B cell (primary cell): Measurements from ENCODE around the gene SEC24D. TPM values are rescaled to one million over a fixed set of nuclear protein-coding genes. Genes with fewer than 3 reads are reported as not detected.
A peak's percentile ranks its signal among the peaks of the same experiment; 100 is the strongest.

Source experiments
- ATAC-seq: fragments of 200-7000 bp; cut with Tn5 transposase; one replicate; pipeline ENCODE4 v1.10.0; 2021; ENCODE audit warnings: low read depth, mild to moderate bottlenecking, moderate number of reproducible peaks, moderate library complexity
- CTCF ChIA-PET: fragments of 350-600 bp; sonication (Branson Sonifier 250); formaldehyde crosslinking; loops from one replicate; lab custom pipeline; 2021; ENCODE audit warnings: antibody characterized with exemption, inconsistent platforms; lab: Charles Lee
- POLR2A ChIA-PET: fragments of 350-600 bp; sonication (Branson Sonifier 250); formaldehyde crosslinking; loops from one replicate; lab custom pipeline; 2021; ENCODE audit warnings: antibody characterized with exemption; lab: Charles Lee
- DNase-seq: peaks from one replicate; pipeline ENCODE4 v3.0.0; 2013
- H2AFZ ChIP-seq: 2 replicates; pipeline ENCODE4 v1.6.1; 2012; ENCODE audit warnings: mild to moderate bottlenecking, low read depth, low read length; ENCODE audit not compliant: insufficient read depth, poor library complexity, severe bottlenecking
- H3K27ac ChIP-seq, 2 donors: 1 replicate in 1 of 2; 2 replicates in 1 of 2; pipeline ENCODE4 v1.5.1; 2012 to 2013; ENCODE audit warnings: low read length in 2 of 2, mild to moderate bottlenecking in 2 of 2, moderate library complexity in 1 of 2
- H3K27me3 ChIP-seq, 4 experiments: fragments of 200-600 bp in 1 of 4; sonication (generic) in 1 of 4; replicated peaks in 1 of 4; 1 replicate in 2 of 4; 2 replicates in 2 of 4; pipeline versions ENCODE4 v1.6.1 to v1.7.0; 2013 to 2016; ENCODE audit warnings: low read length in 3 of 4, mild to moderate bottlenecking in 2 of 4, mixed read lengths in 1 of 4, moderate library complexity in 1 of 4; ENCODE audit not compliant: insufficient read depth in 4 of 4, control insufficient read depth in 3 of 4; ENCODE audit errors: control extremely low read depth in 1 of 4
- H3K36me3 ChIP-seq, 2 experiments: replicated peaks in 1 of 2; 1 replicate in 1 of 2; 2 replicates in 1 of 2; pipeline versions ENCODE4 v1.6.1 to v1.7.1; 2013; ENCODE audit warnings: low read length in 1 of 2; ENCODE audit not compliant: insufficient read depth in 2 of 2, control insufficient read depth in 1 of 2; ENCODE audit errors: control extremely low read depth in 1 of 2, extremely low read depth in 1 of 2
- H3K4me1 ChIP-seq, 2 donors: fragments of 200-600 bp in 1 of 2; sonication (generic) in 1 of 2; 1 replicate in 1 of 2; 2 replicates in 1 of 2; pipeline versions ENCODE4 v1.5.1 to v1.6.1; 2013 to 2017; ENCODE audit warnings: low read length in 2 of 2; ENCODE audit not compliant: control insufficient read depth in 2 of 2, insufficient read depth in 2 of 2
- H3K4me2 ChIP-seq: replicated peaks from 2 replicates; pipeline ENCODE3; 2012; ENCODE audit warnings: mild to moderate bottlenecking, low read depth, low read length; ENCODE audit not compliant: poor library complexity, severe bottlenecking
- H3K4me3 ChIP-seq, 5 experiments: fragments of 200-600 bp in 1 of 5; sonication (generic) in 1 of 5; 1 replicate in 3 of 5; 2 replicates in 2 of 5; pipeline versions ENCODE4 v1.5.1 to v1.7.0; 2011 to 2016; ENCODE audit warnings: low read length in 4 of 5, mild to moderate bottlenecking in 4 of 5, low read depth in 2 of 5, control low read depth in 1 of 5, moderate library complexity in 1 of 5; ENCODE audit not compliant: insufficient read depth in 1 of 5; ENCODE audit errors: control extremely low read depth in 1 of 5, extremely low read depth in 1 of 5
- H3K79me2 ChIP-seq: fragments of 200-600 bp; sonication (generic); one replicate; pipeline ENCODE4 v1.6.0; 2016; ENCODE audit warnings: low read length; ENCODE audit not compliant: control insufficient read depth, insufficient read depth
- H3K9ac ChIP-seq: fragments of 200-600 bp; sonication (generic); 2 replicates; pipeline ENCODE4 v1.6.1; 2017; ENCODE audit warnings: mild to moderate bottlenecking, low read length, moderate library complexity
- H3K9me3 ChIP-seq, 3 donors: one replicate each; pipeline versions ENCODE4 v1.6.1 to v1.7.1; 2013; ENCODE audit warnings: low read length in 2 of 3; ENCODE audit not compliant: control insufficient read depth in 2 of 3, insufficient read depth in 1 of 3; ENCODE audit errors: control extremely low read depth in 1 of 3
- H4K20me1 ChIP-seq: 2 replicates; pipeline ENCODE4 v1.6.0; 2012; ENCODE audit warnings: mild to moderate bottlenecking, low read length; ENCODE audit not compliant: insufficient read depth, control insufficient read depth, poor library complexity, severe bottlenecking
- H3K27ac Mint-ChIP-seq: one replicate; pipeline ENCODE4 v1.8.0; 2021; ENCODE audit warnings: mixed read lengths
- H3K27me3 Mint-ChIP-seq: one replicate; pipeline ENCODE4 v1.8.0; 2021; ENCODE audit warnings: mixed read lengths
- H3K4me1 Mint-ChIP-seq: one replicate; pipeline ENCODE4 v1.8.0; 2021; ENCODE audit warnings: mixed read lengths
- H3K4me3 Mint-ChIP-seq: one replicate; pipeline ENCODE4 v1.8.0; 2021; ENCODE audit warnings: mixed read lengths
- H3K9me3 Mint-ChIP-seq: one replicate; pipeline ENCODE4 v1.8.0; 2022; ENCODE audit warnings: mixed read lengths; ENCODE audit not compliant: insufficient read depth
- EZH2 ChIP-seq: IDR thresholded peaks from 2 replicates; pipeline ENCODE4 v1.6.1; 2012; ENCODE audit warnings: borderline replicate concordance, low read depth, mild to moderate bottlenecking, moderate library complexity, low read length; ENCODE audit not compliant: insufficient read depth, poor library complexity, severe bottlenecking
- WGBS: methylation state at CpG from one replicate; pipeline ENCODE4 v1.1.5; 2013; ENCODE audit warnings: missing lambda C conversion rate; ENCODE audit not compliant: insufficient coverage; 5-methylcytosine and 5-hydroxymethylcytosine counted together
- intact Hi-C: fragments of 100-400 bp; cut with micrococcal nuclease; formaldehyde crosslinking; loops from one replicate; pipeline ENCODE4 v1.10.0; 2022
- polyA minus RNA-seq: library from RNA; depleted of rRNA, polyadenylated mRNA; stranded (reverse); fragments of >200 nt; gene quantifications from 2 replicates; pipeline ENCODE4 v1.2.3, GENCODE V29; 2012
- polyA plus RNA-seq: library from polyadenylated mRNA; depleted of rRNA; stranded (reverse); fragments of >200 nt; gene quantifications from 2 replicates; pipeline ENCODE4 v1.2.3, GENCODE V29; 2012
- total RNA-seq, 2 donors: library from RNA; stranded (reverse); fragments of 120-200 nt in 1 of 2; gene quantifications; 1 replicate in 1 of 2; 2 replicates in 1 of 2; pipeline versions ENCODE4 v1.2.3 to v1.2.4, GENCODE V29; 2013 to 2022
- TF ChIP-seq, protein P1 (sequence below): fragments of 200-600 bp; IDR thresholded peaks from one replicate; pipeline ENCODE4 v1.8.0; 2022; ENCODE audit warnings: antibody characterized with exemption, mild to moderate bottlenecking

Gene SEC24D, protein sequence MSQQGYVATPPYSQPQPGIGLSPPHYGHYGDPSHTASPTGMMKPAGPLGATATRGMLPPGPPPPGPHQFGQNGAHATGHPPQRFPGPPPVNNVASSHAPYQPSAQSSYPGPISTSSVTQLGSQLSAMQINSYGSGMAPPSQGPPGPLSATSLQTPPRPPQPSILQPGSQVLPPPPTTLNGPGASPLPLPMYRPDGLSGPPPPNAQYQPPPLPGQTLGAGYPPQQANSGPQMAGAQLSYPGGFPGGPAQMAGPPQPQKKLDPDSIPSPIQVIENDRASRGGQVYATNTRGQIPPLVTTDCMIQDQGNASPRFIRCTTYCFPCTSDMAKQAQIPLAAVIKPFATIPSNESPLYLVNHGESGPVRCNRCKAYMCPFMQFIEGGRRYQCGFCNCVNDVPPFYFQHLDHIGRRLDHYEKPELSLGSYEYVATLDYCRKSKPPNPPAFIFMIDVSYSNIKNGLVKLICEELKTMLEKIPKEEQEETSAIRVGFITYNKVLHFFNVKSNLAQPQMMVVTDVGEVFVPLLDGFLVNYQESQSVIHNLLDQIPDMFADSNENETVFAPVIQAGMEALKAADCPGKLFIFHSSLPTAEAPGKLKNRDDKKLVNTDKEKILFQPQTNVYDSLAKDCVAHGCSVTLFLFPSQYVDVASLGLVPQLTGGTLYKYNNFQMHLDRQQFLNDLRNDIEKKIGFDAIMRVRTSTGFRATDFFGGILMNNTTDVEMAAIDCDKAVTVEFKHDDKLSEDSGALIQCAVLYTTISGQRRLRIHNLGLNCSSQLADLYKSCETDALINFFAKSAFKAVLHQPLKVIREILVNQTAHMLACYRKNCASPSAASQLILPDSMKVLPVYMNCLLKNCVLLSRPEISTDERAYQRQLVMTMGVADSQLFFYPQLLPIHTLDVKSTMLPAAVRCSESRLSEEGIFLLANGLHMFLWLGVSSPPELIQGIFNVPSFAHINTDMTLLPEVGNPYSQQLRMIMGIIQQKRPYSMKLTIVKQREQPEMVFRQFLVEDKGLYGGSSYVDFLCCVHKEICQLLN
- 15.8 and 19.8 TPM in 2 replicates for total RNA-seq
- total RNA-seq (2013): 12.1 TPM
- polyA plus RNA-seq: 6.6 and 7.1 TPM in 2 replicates
- polyA minus RNA-seq: 14.1 and 18.2 TPM in 2 replicates

DNA sequence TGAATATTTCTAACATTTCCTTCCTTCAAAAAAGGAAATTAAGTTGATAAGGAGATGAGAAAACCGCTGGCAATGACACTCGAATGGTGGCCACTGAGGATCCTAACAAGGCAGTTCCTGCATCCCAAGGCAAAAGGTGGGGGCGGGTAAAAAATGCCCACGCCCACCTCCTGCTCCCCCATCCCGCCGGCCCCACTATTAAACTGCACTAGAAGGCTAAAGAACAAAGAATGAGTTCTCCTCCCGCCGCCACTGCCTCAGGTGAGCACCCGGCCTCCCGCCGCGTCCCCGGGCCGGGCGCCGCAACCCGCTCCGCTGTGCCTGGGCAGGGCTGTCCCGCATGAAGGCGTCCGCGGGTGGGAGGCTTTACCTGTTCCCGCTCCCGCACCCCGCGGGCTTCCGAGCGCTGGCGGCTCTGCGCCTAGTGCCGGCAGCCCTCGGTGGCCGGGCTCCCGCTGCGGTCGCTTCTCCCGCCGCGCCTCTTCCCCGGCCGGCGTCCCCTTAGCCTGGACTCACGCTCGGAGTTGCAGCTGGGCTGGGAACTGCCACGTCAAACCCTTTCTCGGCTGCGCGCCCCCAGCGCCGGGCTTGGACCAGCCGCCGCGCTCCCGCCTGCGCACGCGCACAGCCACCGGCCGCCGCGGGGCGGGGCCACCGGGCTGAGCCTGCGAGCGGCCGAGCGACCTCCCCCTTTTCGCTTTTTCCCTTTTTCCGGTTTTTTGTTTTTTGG lies at the start of gene SEC24D:
Gene SEC24D, minus strand, starts transcription at position 556 of the 730 bp plus-strand sequence. CDS start 2,430 bp downstream, outside the sequence.
- Mint-ChIP-seq H3K27ac (peak within 1 kb of the TSS; percentile 93), H3K4me1 (peaks cover 17% of the 10 kb centered on the region), H3K9me3 (no peaks in the 10 kb centered on the region), H3K4me3 (peak within 1 kb of the TSS; percentile 97), H3K27me3 (peaks cover 4% of the 10 kb centered on the region)
- DNase-seq (peak; percentile 89), ATAC-seq (peak; percentile 88)
- Histone ChIP-seq H3K9me3 (no peaks in the 10 kb centered on the region), H3K4me1 (peaks cover 10 to 11% of the 10 kb centered on the region in 2 donors), H2AFZ (peak within 1 kb of the TSS; percentile 96), H4K20me1 (no peaks in the 10 kb centered on the region), H3K27me3 (no peaks in the 10 kb centered on the region), H3K4me3 (peak within 1 kb of the TSS; percentile 59 to 98 (median 89)), H3K9ac (peak within 1 kb of the TSS; percentile 96), H3K36me3 (peaks cover 0 to 8% of the 10 kb centered on the region in 2 experiments), H3K79me2 (peaks cover 6% of the 10 kb centered on the region), H3K27ac (peak within 1 kb of the TSS; percentile 48 to 87), H3K4me2 (peak within 1 kb of the TSS; percentile 80)
- CTCF ChIA-PET: interaction anchor here (1.0 to 1.9 kb wide), 3 partner anchors 21 to 76 kb away, joined by 3 to 4 read pairs (median 3); no protein-coding TSS in a partner anchor
- under 1% methylated on average over 69 of the region's 69 CpGs for WGBS
- intact Hi-C loops: loop anchor here (1.0 to 10.0 kb wide), 9 partner anchors 15 to 793 kb away; partner anchors contain the start of genes METTL14, PDE5A and USP53
- TF ChIP-seq EZH2: no peak
- TF ChIP-seq, protein P1, sequence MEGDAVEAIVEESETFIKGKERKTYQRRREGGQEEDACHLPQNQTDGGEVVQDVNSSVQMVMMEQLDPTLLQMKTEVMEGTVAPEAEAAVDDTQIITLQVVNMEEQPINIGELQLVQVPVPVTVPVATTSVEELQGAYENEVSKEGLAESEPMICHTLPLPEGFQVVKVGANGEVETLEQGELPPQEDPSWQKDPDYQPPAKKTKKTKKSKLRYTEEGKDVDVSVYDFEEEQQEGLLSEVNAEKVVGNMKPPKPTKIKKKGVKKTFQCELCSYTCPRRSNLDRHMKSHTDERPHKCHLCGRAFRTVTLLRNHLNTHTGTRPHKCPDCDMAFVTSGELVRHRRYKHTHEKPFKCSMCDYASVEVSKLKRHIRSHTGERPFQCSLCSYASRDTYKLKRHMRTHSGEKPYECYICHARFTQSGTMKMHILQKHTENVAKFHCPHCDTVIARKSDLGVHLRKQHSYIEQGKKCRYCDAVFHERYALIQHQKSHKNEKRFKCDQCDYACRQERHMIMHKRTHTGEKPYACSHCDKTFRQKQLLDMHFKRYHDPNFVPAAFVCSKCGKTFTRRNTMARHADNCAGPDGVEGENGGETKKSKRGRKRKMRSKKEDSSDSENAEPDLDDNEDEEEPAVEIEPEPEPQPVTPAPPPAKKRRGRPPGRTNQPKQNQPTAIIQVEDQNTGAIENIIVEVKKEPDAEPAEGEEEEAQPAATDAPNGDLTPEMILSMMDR: peak; percentile 11
- POLR2A ChIA-PET: interaction anchor here (1.2 kb wide), 1 partner anchor 14 kb away, joined by 3 read pairs; no protein-coding TSS in a partner anchor
